Liver (tissue), 9 donors: Measurements from ENCODE around the gene TGFBR3. TPM values are rescaled to one million over a fixed set of nuclear protein-coding genes. Genes with fewer than 3 reads are reported as not detected.

Source experiments
- DNase-seq: peaks from one replicate; pipeline ENCODE4 v3.0.0-alpha.2; 2017; ENCODE audit warnings: low spot score
- H3K27ac ChIP-seq, 2 donors: one replicate each; pipeline ENCODE4 v1.7.0; 2013; ENCODE audit warnings: inconsistent platforms in 2 of 2, low read length in 2 of 2, control low read depth in 1 of 2, low read depth in 1 of 2, mild to moderate bottlenecking in 1 of 2
- H3K27me3 ChIP-seq, 4 donors: one replicate each; pipeline versions ENCODE4 v1.6.1 to v1.7.0; 2013; ENCODE audit warnings: low read length in 3 of 4, inconsistent platforms in 1 of 4, mild to moderate bottlenecking in 1 of 4, moderate library complexity in 1 of 4; ENCODE audit not compliant: control insufficient read depth in 4 of 4, insufficient read depth in 4 of 4
- H3K36me3 ChIP-seq, 4 donors: one replicate each; pipeline versions ENCODE4 v1.6.1 to v1.7.0; 2013; ENCODE audit warnings: low read length in 3 of 4, mild to moderate bottlenecking in 3 of 4, low read depth in 1 of 4, moderate library complexity in 1 of 4; ENCODE audit not compliant: control insufficient read depth in 4 of 4, insufficient read depth in 3 of 4
- H3K4me1 ChIP-seq, 4 donors: one replicate each; pipeline versions ENCODE4 v1.6.1 to v1.7.0; 2013; ENCODE audit warnings: low read length in 3 of 4, mild to moderate bottlenecking in 3 of 4, moderate library complexity in 1 of 4; ENCODE audit not compliant: control insufficient read depth in 4 of 4, insufficient read depth in 4 of 4
- H3K4me3 ChIP-seq, 3 donors: one replicate each; pipeline versions ENCODE4 v1.6.1 to v1.7.0; 2013; ENCODE audit warnings: low read length in 3 of 3, control low read depth in 1 of 3, low read depth in 1 of 3, mild to moderate bottlenecking in 1 of 3
- H3K9ac ChIP-seq, 2 donors: one replicate each; pipeline ENCODE4 v1.7.0; 2013; ENCODE audit warnings: low read length in 2 of 2, mild to moderate bottlenecking in 2 of 2, moderate library complexity in 2 of 2, control low read depth in 1 of 2, low read depth in 1 of 2
- H3K9me3 ChIP-seq, 4 donors: one replicate each; pipeline versions ENCODE4 v1.6.1 to v1.7.0; 2013; ENCODE audit warnings: low read length in 3 of 4; ENCODE audit not compliant: control insufficient read depth in 4 of 4
- EGR1 ChIP-seq, 2 donors: IDR thresholded peaks; 2 replicates each; pipeline ENCODE4 v1.6.1; 2016 to 2018; ENCODE audit warnings: antibody characterized with exemption in 2 of 2, low read depth in 2 of 2
- FOXA1 ChIP-seq: IDR thresholded peaks from 2 replicates; pipeline ENCODE4 v1.6.1; 2016; ENCODE audit warnings: antibody characterized with exemption
- FOXA2 ChIP-seq: IDR thresholded peaks from 2 replicates; pipeline ENCODE4 v1.6.1; 2016; ENCODE audit warnings: antibody characterized with exemption
- GABPA ChIP-seq, 2 donors: IDR thresholded peaks in 1 of 2; conservative IDR thresholded peaks in 1 of 2; 2 replicates each; pipeline ENCODE4 v1.6.1; 2016; ENCODE audit warnings: antibody characterized with exemption in 2 of 2, mild to moderate bottlenecking in 1 of 2, moderate library complexity in 1 of 2
- HNF4A ChIP-seq, 2 donors: conservative IDR thresholded peaks; 2 replicates each; pipeline ENCODE4 v1.6.1; 2016; ENCODE audit warnings: antibody characterized with exemption in 2 of 2, mild to moderate bottlenecking in 2 of 2
- HNF4G ChIP-seq: IDR thresholded peaks from 2 replicates; pipeline ENCODE4 v1.6.1; 2016; ENCODE audit warnings: antibody characterized with exemption
- JUND ChIP-seq, 2 donors: IDR thresholded peaks; 2 replicates each; pipeline ENCODE4 v1.6.1; 2016; ENCODE audit warnings: antibody characterized with exemption in 2 of 2
- NR2F2 ChIP-seq: IDR thresholded peaks from 2 replicates; pipeline ENCODE4 v1.6.1; 2016; ENCODE audit warnings: antibody characterized with exemption
- RAD21 ChIP-seq, 2 donors: IDR thresholded peaks; 2 replicates each; pipeline ENCODE4 v1.6.1; 2016; ENCODE audit warnings: antibody characterized with exemption in 2 of 2, mild to moderate bottlenecking in 2 of 2
- SP1 ChIP-seq: IDR thresholded peaks from 2 replicates; pipeline ENCODE4 v1.6.1; 2018; ENCODE audit warnings: antibody characterized with exemption, mild to moderate bottlenecking
- TAF1 ChIP-seq: conservative IDR thresholded peaks from 2 replicates; pipeline ENCODE4 v1.6.1; 2016; ENCODE audit warnings: antibody characterized with exemption, mild to moderate bottlenecking
- YY1 ChIP-seq: IDR thresholded peaks from 2 replicates; pipeline ENCODE4 v1.6.1; 2016; ENCODE audit warnings: antibody characterized with exemption, mild to moderate bottlenecking
- WGBS: extraction: QIAGEN DNeasy Blood & Tissue Kit; methylation state at CpG from one replicate; pipeline ENCODE4 v1.1.7; 2013; 5-methylcytosine and 5-hydroxymethylcytosine counted together
- polyA plus RNA-seq, 2 donors: library from polyadenylated mRNA; stranded (reverse) in 1 of 2; unstranded in 1 of 2; fragments of 200-250 nt in 1 of 2; fragments of >200 nt in 1 of 2; fragmentation: Nextera tagmentation in 1 of 2; extraction: Ambion mirVana in 1 of 2; gene quantifications; one replicate each; pipeline versions ENCODE4 v1.2.1 to v1.2.3, GENCODE V29; 2013 to 2015
- total RNA-seq, 2 donors: library from RNA; depleted of rRNA; stranded (reverse); fragments of >200 nt; gene quantifications; one replicate each; pipeline ENCODE4 v1.2.3, GENCODE V29; 2014
- TF ChIP-seq, protein P1 (sequence below): IDR thresholded peaks from 2 replicates; pipeline ENCODE4 v1.6.1; 2016; ENCODE audit warnings: antibody characterized with exemption
- TF ChIP-seq, protein P2 (sequence below): IDR thresholded peaks from 2 replicates; pipeline ENCODE4 v1.6.1; 2016; ENCODE audit warnings: antibody characterized with exemption
- TF ChIP-seq, protein P3 (sequence below): IDR thresholded peaks from 2 replicates; pipeline ENCODE4 v1.6.1; 2016; ENCODE audit warnings: antibody characterized with exemption, mild to moderate bottlenecking
- TF ChIP-seq, protein P4 (sequence below): fragments of 150-350 bp; IDR thresholded peaks from 2 replicates; pipeline ENCODE4 v1.5.1; 2017; ENCODE audit warnings: improper control_type of control experiment, low read depth, low read length; ENCODE audit not compliant: missing input control
- TF ChIP-seq, protein P5 (sequence below): IDR thresholded peaks from 2 replicates; pipeline ENCODE4 v1.6.1; 2016; ENCODE audit warnings: antibody characterized with exemption
- donor health status: healthy.
- donor health status: healthy.
- donor health status: healthy.
- donor health status: healthy.
- donor health status: healthy.

TGFBR3 gene
- total and polyA plus RNA-seq, 4 donors, result 6.1 to 19.3 (median 9.9) TPM

DNA sequence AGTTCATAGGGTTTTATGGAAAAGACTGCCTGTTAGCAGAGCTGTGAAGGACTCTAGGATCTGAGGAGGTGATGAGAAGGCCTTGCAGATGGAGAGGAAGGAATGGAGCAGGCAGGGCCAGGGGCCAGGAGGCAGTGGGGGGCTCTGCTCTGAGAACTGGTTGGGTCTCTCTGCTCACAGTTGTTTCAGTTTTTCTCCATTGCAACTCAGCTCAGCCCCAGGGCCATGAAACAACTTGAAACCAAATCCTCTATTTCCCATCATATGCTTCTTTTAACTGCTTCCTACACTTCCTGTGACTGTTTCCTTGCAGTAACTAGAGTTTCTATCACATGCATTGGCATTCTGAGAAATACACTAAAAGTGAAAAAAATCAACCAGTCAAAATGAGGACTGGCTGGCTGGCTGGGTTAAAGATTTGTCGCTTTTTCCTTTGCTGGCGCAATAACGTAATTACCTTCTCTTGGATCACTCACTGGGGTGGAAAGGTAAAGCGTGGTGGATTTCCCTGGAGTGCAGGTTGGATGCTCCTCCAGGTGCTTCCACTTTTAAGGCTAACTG is 213.3 kb downstream of the TGFBR3 start (continued):
- TF ChIP-seq, protein P1, sequence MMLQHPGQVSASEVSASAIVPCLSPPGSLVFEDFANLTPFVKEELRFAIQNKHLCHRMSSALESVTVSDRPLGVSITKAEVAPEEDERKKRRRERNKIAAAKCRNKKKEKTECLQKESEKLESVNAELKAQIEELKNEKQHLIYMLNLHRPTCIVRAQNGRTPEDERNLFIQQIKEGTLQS, result no peak
- TF ChIP-seq RAD21 (IDR thresholded peaks at IDR 0.05) (no peak), TAF1 (no peak), EGR1 (IDR thresholded peaks at IDR 0.05; ENCODE audit: low read depth in 2 of 2) (no peak)

DNA sequence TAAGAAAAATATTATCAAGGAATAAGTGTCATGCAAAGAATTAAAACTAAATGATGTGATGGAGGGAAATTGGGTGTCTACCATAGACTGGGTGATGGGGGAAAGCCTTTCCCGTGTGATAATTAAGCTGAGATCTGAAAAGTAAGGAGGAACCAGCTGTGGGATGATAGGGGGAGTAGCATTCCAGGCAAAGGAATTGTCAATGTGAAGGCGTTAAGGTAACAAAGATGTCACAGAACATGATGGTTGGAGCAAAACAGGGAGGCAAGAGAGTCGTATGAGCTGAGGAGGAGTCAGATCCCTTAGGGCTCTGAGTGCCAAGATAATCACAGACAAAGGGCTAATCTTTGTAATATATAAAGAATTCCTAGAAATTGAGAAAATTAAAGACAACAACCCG is 215.2 kb downstream of the TGFBR3 start:
- H3K4me3 ChIP-seq, result no peak overlapping the region
- no peak overlapping the region for H3K27ac ChIP-seq
- TF ChIP-seq GABPA (IDR thresholded peaks at IDR 0.05 in 1 of 2, conservative IDR thresholded peaks at IDR 0.05 in 1 of 2), result no peak
- TF ChIP-seq, protein P2, sequence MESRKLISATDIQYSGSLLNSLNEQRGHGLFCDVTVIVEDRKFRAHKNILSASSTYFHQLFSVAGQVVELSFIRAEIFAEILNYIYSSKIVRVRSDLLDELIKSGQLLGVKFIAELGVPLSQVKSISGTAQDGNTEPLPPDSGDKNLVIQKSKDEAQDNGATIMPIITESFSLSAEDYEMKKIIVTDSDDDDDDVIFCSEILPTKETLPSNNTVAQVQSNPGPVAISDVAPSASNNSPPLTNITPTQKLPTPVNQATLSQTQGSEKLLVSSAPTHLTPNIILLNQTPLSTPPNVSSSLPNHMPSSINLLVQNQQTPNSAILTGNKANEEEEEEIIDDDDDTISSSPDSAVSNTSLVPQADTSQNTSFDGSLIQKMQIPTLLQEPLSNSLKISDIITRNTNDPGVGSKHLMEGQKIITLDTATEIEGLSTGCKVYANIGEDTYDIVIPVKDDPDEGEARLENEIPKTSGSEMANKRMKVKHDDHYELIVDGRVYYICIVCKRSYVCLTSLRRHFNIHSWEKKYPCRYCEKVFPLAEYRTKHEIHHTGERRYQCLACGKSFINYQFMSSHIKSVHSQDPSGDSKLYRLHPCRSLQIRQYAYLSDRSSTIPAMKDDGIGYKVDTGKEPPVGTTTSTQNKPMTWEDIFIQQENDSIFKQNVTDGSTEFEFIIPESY, result no peak
- TF ChIP-seq FOXA2, result no peak
- no peak for TF ChIP-seq FOXA1
- no peak for TF ChIP-seq HNF4A (conservative IDR thresholded peaks at IDR 0.05)
- TF ChIP-seq RAD21 (IDR thresholded peaks at IDR 0.05), result no peak
- TF ChIP-seq, protein P1, result no peak
- no peak for TF ChIP-seq TAF1
- TF ChIP-seq YY1, result no peak
- no peak for TF ChIP-seq HNF4G
- no peak for TF ChIP-seq SP1
- no peak for TF ChIP-seq NR2F2
- TF ChIP-seq, protein P3, sequence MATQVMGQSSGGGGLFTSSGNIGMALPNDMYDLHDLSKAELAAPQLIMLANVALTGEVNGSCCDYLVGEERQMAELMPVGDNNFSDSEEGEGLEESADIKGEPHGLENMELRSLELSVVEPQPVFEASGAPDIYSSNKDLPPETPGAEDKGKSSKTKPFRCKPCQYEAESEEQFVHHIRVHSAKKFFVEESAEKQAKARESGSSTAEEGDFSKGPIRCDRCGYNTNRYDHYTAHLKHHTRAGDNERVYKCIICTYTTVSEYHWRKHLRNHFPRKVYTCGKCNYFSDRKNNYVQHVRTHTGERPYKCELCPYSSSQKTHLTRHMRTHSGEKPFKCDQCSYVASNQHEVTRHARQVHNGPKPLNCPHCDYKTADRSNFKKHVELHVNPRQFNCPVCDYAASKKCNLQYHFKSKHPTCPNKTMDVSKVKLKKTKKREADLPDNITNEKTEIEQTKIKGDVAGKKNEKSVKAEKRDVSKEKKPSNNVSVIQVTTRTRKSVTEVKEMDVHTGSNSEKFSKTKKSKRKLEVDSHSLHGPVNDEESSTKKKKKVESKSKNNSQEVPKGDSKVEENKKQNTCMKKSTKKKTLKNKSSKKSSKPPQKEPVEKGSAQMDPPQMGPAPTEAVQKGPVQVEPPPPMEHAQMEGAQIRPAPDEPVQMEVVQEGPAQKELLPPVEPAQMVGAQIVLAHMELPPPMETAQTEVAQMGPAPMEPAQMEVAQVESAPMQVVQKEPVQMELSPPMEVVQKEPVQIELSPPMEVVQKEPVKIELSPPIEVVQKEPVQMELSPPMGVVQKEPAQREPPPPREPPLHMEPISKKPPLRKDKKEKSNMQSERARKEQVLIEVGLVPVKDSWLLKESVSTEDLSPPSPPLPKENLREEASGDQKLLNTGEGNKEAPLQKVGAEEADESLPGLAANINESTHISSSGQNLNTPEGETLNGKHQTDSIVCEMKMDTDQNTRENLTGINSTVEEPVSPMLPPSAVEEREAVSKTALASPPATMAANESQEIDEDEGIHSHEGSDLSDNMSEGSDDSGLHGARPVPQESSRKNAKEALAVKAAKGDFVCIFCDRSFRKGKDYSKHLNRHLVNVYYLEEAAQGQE, result no peak
- no peak for TF ChIP-seq EGR1 (IDR thresholded peaks at IDR 0.05; ENCODE audit: low read depth in 2 of 2)
- TF ChIP-seq, protein P4, sequence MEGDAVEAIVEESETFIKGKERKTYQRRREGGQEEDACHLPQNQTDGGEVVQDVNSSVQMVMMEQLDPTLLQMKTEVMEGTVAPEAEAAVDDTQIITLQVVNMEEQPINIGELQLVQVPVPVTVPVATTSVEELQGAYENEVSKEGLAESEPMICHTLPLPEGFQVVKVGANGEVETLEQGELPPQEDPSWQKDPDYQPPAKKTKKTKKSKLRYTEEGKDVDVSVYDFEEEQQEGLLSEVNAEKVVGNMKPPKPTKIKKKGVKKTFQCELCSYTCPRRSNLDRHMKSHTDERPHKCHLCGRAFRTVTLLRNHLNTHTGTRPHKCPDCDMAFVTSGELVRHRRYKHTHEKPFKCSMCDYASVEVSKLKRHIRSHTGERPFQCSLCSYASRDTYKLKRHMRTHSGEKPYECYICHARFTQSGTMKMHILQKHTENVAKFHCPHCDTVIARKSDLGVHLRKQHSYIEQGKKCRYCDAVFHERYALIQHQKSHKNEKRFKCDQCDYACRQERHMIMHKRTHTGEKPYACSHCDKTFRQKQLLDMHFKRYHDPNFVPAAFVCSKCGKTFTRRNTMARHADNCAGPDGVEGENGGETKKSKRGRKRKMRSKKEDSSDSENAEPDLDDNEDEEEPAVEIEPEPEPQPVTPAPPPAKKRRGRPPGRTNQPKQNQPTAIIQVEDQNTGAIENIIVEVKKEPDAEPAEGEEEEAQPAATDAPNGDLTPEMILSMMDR, result no peak
- TF ChIP-seq, protein P5, sequence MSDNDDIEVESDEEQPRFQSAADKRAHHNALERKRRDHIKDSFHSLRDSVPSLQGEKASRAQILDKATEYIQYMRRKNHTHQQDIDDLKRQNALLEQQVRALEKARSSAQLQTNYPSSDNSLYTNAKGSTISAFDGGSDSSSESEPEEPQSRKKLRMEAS, result no peak
- no peak for TF ChIP-seq JUND (IDR thresholded peaks at IDR 0.05)
- no peak for DNase-seq
- no peaks in the 10 kb centered on the region for H3K9me3 ChIP-seq
- no peaks in the 10 kb centered on the region for H3K4me1 ChIP-seq
- H3K27me3 ChIP-seq, result no peaks in the 10 kb centered on the region
- WGBS, result 82% methylated on average over 4 of the region's 4 CpGs
- H3K36me3 ChIP-seq, result no peaks in the 10 kb centered on the region
- no peak overlapping the region for H3K9ac ChIP-seq
